Measurements from ENCODE around the gene ZNF230. TPM values are rescaled to one million over a fixed set of nuclear protein-coding genes. Genes with fewer than 3 reads are reported as not detected.

Gene ZNF230
- total RNA-seq, 2 donors from 2014 or later, result 3.8 to 5.7 TPM

DNA sequence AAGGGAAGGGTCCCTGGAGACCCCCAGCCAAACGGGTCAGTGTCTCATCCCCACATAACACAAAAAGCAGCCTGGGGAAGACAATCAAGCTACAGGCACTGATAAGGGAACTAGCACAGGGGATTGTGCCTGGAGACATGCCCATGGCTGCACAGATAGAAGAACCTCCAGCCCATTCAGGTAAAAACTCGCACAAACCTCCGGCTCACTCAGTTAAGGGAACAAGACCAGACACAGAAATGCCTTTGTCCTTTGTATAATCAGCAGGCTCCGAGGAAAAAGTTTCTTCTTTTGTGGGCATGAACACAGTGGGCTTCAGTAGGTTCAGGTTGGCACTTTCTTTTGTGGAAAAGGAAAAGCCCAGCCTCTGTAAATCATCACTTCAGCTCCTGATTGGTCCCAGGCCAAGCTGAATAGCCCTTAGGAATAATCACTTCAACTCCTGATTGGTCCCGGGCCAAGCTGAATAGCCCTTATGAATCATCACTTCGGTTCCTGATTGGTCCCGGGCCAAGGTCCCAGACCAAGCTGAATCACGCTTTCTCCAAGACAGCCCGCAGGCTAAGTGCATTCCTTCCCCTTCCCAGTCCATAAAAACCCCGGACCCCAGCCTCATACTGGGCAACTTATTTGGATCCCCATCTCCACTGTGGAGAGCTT is 5.0 kb upstream of the ZNF230 start:
- Mint-ChIP-seq H3K9me3 (no peaks in the 10 kb centered on the region), H3K4me3 (no peak overlapping the region), H3K4me1 (peaks cover 6% of the 10 kb centered on the region), H3K27ac (no peak overlapping the region), H3K27me3 (ENCODE audit: insufficient read depth) (peaks cover 11% of the 10 kb centered on the region), H3K36me3 (ENCODE audit: low read depth) (peaks cover 29% of the 10 kb centered on the region)
- TF ChIP-seq, protein P1, sequence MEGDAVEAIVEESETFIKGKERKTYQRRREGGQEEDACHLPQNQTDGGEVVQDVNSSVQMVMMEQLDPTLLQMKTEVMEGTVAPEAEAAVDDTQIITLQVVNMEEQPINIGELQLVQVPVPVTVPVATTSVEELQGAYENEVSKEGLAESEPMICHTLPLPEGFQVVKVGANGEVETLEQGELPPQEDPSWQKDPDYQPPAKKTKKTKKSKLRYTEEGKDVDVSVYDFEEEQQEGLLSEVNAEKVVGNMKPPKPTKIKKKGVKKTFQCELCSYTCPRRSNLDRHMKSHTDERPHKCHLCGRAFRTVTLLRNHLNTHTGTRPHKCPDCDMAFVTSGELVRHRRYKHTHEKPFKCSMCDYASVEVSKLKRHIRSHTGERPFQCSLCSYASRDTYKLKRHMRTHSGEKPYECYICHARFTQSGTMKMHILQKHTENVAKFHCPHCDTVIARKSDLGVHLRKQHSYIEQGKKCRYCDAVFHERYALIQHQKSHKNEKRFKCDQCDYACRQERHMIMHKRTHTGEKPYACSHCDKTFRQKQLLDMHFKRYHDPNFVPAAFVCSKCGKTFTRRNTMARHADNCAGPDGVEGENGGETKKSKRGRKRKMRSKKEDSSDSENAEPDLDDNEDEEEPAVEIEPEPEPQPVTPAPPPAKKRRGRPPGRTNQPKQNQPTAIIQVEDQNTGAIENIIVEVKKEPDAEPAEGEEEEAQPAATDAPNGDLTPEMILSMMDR (conservative IDR thresholded peaks at IDR 0.05), result no peak
- Histone ChIP-seq H3K4me1 (ENCODE audit: control insufficient read depth, insufficient read depth, low read length) (no peaks in the 10 kb centered on the region), H3K4me3 (ENCODE audit: low read length) (no peak overlapping the region), H3K27me3 (ENCODE audit: control insufficient read depth, insufficient read depth, low read length, poor library complexity, severe bottlenecking) (no peaks in the 10 kb centered on the region), H3K9ac (ENCODE audit: extremely low read depth, low read length, poor library complexity, severe bottlenecking) (no peak overlapping the region), H3K9me3 (ENCODE audit: control insufficient read depth, low read length) (no peaks in the 10 kb centered on the region), H3K27ac (ENCODE audit: low read depth, low read length) (no peak overlapping the region), H3K36me3 (ENCODE audit: control insufficient read depth, insufficient read depth, low read length) (peaks cover 39% of the 10 kb centered on the region)
- peak; percentile 53 for DNase-seq
- WGBS, 2 experiments (ENCODE audit: insufficient coverage in 1 of 2, insufficient read length in 1 of 2), result 83 to 97% methylated on average over 7 to 10 of the region's 10 CpGs

DNA sequence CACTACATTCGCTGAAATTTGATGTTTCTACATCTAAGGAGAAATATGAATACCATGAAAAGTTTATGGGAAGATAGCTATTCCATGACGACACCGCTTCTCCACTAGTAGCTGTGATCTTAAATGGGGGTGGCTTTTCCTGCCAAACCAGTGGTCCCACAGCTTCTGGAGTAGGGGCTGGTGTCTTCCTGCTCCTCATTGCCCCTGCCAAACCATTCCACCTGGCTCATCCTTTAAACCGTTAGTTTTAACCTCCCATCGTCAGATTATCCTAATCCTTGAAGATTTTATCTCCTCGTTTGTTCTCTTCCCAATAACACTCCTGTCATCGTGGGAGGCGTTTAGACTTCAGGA is 568 bp upstream of the ZNF230 start:
- TF ChIP-seq, protein P1 (conservative IDR thresholded peaks at IDR 0.05), result no peak
- no peak overlapping the region for H3K27ac ChIP-seq (ENCODE audit: low read depth, low read length)
- peaks cover 6% of the 10 kb centered on the region for H3K9me3 Mint-ChIP-seq
- peaks cover 8% of the 10 kb centered on the region for H3K36me3 ChIP-seq (ENCODE audit: control insufficient read depth, insufficient read depth, low read length)
- H3K9me3 ChIP-seq (ENCODE audit: control insufficient read depth, low read length), result no peaks in the 10 kb centered on the region
- peak overlapping the region; percentile 85 for H3K4me3 Mint-ChIP-seq
- DNase-seq, result no peak
- H3K27me3 ChIP-seq (ENCODE audit: control insufficient read depth, insufficient read depth, low read length, poor library complexity, severe bottlenecking), result no peaks in the 10 kb centered on the region
- 24 to 32% methylated on average over 7 to 8 of the region's 8 CpGs for WGBS, 2 experiments (ENCODE audit: insufficient coverage in 1 of 2, insufficient read length in 1 of 2)
- H3K27ac Mint-ChIP-seq, result peak overlapping the region; percentile 86
- peak overlapping the region; percentile 49 for H3K9ac ChIP-seq (ENCODE audit: extremely low read depth, low read length, poor library complexity, severe bottlenecking)
- no peaks in the 10 kb centered on the region for H3K4me1 ChIP-seq (ENCODE audit: control insufficient read depth, insufficient read depth, low read length)
- peaks cover 14% of the 10 kb centered on the region for H3K27me3 Mint-ChIP-seq (ENCODE audit: insufficient read depth)
- peaks cover 9% of the 10 kb centered on the region for H3K4me1 Mint-ChIP-seq
- peaks cover 18% of the 10 kb centered on the region for H3K36me3 Mint-ChIP-seq (ENCODE audit: low read depth)
- H3K4me3 ChIP-seq (ENCODE audit: low read length), result peak overlapping the region; percentile 93

DNA sequence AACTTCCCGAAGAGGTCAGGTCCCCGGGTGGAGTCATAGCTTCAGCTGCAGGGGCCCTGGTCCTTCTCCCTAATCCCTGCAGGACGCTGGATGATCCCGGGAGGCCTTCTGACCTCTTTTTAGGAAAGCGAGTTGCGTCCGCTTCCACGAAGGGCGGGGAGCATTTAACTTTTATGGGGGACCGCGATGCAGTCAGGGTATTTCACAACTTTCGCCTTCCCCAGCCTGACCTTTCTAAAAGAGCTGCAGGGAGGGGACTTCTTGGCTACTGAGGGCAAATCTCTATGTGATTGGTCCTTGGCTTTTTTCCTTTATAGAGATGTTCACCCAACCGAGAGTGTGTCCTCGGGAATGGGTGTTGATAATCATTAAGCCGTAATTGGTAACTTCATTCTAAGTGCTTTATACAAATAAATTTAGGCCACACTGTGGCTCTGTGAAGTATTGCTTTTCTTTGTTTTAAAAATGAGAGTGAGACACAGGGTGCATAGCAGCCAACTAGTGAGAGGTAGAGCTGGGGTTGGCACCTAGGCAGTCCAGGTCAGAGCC is 778 bp downstream of the ZNF230 start:
- Mint-ChIP-seq H3K27ac (no peak overlapping the region), H3K4me1 (peaks cover 9% of the 10 kb centered on the region), H3K36me3 (ENCODE audit: low read depth) (peaks cover 24% of the 10 kb centered on the region), H3K9me3 (peaks cover 11% of the 10 kb centered on the region), H3K4me3 (peak overlapping the region; percentile 85), H3K27me3 (ENCODE audit: insufficient read depth) (peaks cover 14% of the 10 kb centered on the region)
- H3K36me3 ChIP-seq (ENCODE audit: control insufficient read depth, insufficient read depth, low read length), result peaks cover 7% of the 10 kb centered on the region
- H3K4me3 ChIP-seq (ENCODE audit: low read length), result peak overlapping the region; percentile 93
- WGBS, 2 experiments (ENCODE audit: insufficient coverage in 1 of 2, insufficient read length in 1 of 2), result 10 to 11% methylated on average over 13 to 15 of the region's 15 CpGs
- DNase-seq, result peak; percentile 60
- H3K9me3 ChIP-seq (ENCODE audit: control insufficient read depth, low read length), result no peaks in the 10 kb centered on the region
- TF ChIP-seq, protein P1 (conservative IDR thresholded peaks at IDR 0.05), result no peak
- H3K4me1 ChIP-seq (ENCODE audit: control insufficient read depth, insufficient read depth, low read length), result no peaks in the 10 kb centered on the region
- no peak overlapping the region for H3K27ac ChIP-seq (ENCODE audit: low read depth, low read length)
- H3K9ac ChIP-seq (ENCODE audit: extremely low read depth, low read length, poor library complexity, severe bottlenecking), result peak overlapping the region; percentile 42
- H3K27me3 ChIP-seq (ENCODE audit: control insufficient read depth, insufficient read depth, low read length, poor library complexity, severe bottlenecking), result no peaks in the 10 kb centered on the region
